ENCODE results near the gene ACVR1.
A peak's percentile ranks its signal among the peaks of the same experiment; 100 is the strongest.
"Not testable (repeated sequence)": the region's sequence is repeated elsewhere in the genome, so short reads cannot be mapped to it uniquely, and the experiment has no call there.

ACVR1 gene

GRCh38 chr2:157893611-157894010 lies 17.5 kb upstream of the ACVR1 start:
- no peak for DNase-seq

- no peak for DNase-seq
Observed at GRCh38 chr2:157891643-157892041, 15.5 kb upstream of the ACVR1 start.

- DNase-seq = no peak
Observed at GRCh38 chr2:157890969-157891642, 15.0 kb upstream of the ACVR1 start.

GRCh38 chr2:157887946-157888345 lies 11.8 kb upstream of the ACVR1 start:
- no peak for DNase-seq

GRCh38 chr2:157884533-157884932 lies 8.4 kb upstream of the ACVR1 start:
- DNase-seq = not testable (repeated sequence)

GRCh38 chr2:157880927-157881326 lies 4.8 kb upstream of the ACVR1 start:
- DNase-seq = no peak

GRCh38 chr2:157877761-157878400 lies 1.8 kb upstream of the ACVR1 start:
- no peak for DNase-seq

GRCh38 chr2:157876786-157877138 lies 632 bp upstream of the ACVR1 start:
- no peak for DNase-seq

GRCh38 chr2:157875641-157876065 lies 477 bp downstream of the ACVR1 start:
- DNase-seq = no peak

- peak; percentile 5 for DNase-seq
Observed at GRCh38 chr2:157874997-157875640, 1.0 kb downstream of the ACVR1 start.

- no peak for DNase-seq
Observed at GRCh38 chr2:157874348-157874747, 1.8 kb downstream of the ACVR1 start.

- DNase-seq = no peak
Observed at GRCh38 chr2:157872791-157873190, 3.3 kb downstream of the ACVR1 start.

- DNase-seq = no peak
Observed at GRCh38 chr2:157871415-157871814, 4.7 kb downstream of the ACVR1 start.

GRCh38 chr2:157868993-157869392 lies 7.1 kb downstream of the ACVR1 start:
- DNase-seq = no peak

GRCh38 chr2:157867703-157868102 lies 8.4 kb downstream of the ACVR1 start:
- DNase-seq = no peak

- no peak for DNase-seq
Observed at GRCh38 chr2:157866666-157867642, 9.2 kb downstream of the ACVR1 start.

- DNase-seq = no peak
Observed at GRCh38 chr2:157866202-157866601, 9.9 kb downstream of the ACVR1 start.

GRCh38 chr2:157864857-157865430 lies 11.2 kb downstream of the ACVR1 start:
- DNase-seq = no peak

- DNase-seq = no peak
Observed at GRCh38 chr2:157858846-157859245, 17.3 kb downstream of the ACVR1 start.

- DNase-seq = no peak
Observed at GRCh38 chr2:157857881-157858280, 18.2 kb downstream of the ACVR1 start.

- no peak for DNase-seq
Observed at GRCh38 chr2:157856187-157856515, 20.0 kb downstream of the ACVR1 start.

- no peak for DNase-seq
Observed at GRCh38 chr2:157853820-157854219, 22.3 kb downstream of the ACVR1 start.

GRCh38 chr2:157853211-157853610 lies 22.9 kb downstream of the ACVR1 start:
- DNase-seq = no peak
